Heart left ventricle (tissue), 16 donors: ENCODE results near the gene DTNB. TPM values are rescaled to one million over a fixed set of nuclear protein-coding genes. Genes with fewer than 3 reads are reported as not detected.

Experiments
- ATAC-seq, 4 donors: fragments of 200-7000 bp; cut with Tn5 transposase; one replicate each; pipeline ENCODE4 v1.9.1; 2020 to 2022; ENCODE audit warnings: moderate library complexity in 4 of 4, mild to moderate bottlenecking in 3 of 4, moderate number of reproducible peaks in 1 of 4
- DNase-seq, 5 donors: peaks; one replicate each; pipeline ENCODE4 v3.0.0-alpha.2; 2020
- H3K27ac ChIP-seq, 12 donors: fragments of 200-600 bp; sonication (generic) in 4 of 12; one replicate each; pipeline versions ENCODE4 v1.5.0 to v1.8.0; 2016 to 2022; ENCODE audit warnings: mild to moderate bottlenecking in 2 of 12
- H3K27me3 ChIP-seq, 9 donors: fragments of 200-600 bp; sonication (generic) in 2 of 9; one replicate each; pipeline versions ENCODE4 v1.5.1 to v1.8.0; 2016 to 2022; ENCODE audit warnings: mild to moderate bottlenecking in 3 of 9
- H3K36me3 ChIP-seq, 9 donors: fragments of 200-600 bp; sonication (generic) in 2 of 9; one replicate each; pipeline versions ENCODE4 v1.5.0 to v1.8.0; 2018 to 2022; ENCODE audit warnings: mild to moderate bottlenecking in 2 of 9
- H3K4me1 ChIP-seq, 12 donors: fragments of 200-600 bp; sonication (generic) in 4 of 12; one replicate each; pipeline versions ENCODE4 v1.5.0 to v1.8.0; 2016 to 2022; ENCODE audit warnings: mild to moderate bottlenecking in 3 of 12
- H3K4me3 ChIP-seq, 12 donors: fragments of 200-600 bp; sonication (generic) in 4 of 12; one replicate each; pipeline versions ENCODE4 v1.5.0 to v1.8.0; 2017 to 2022; ENCODE audit warnings: mild to moderate bottlenecking in 9 of 12, moderate library complexity in 4 of 12
- H3K9me3 ChIP-seq, 12 donors: fragments of 200-600 bp; sonication (generic) in 4 of 12; one replicate each; pipeline versions ENCODE4 v1.5.0 to v1.8.0; 2016 to 2022; ENCODE audit warnings: mild to moderate bottlenecking in 1 of 12
- CTCF ChIP-seq, 12 donors: fragments of 200-600 bp; sonication (generic) in 4 of 12; IDR thresholded peaks; one replicate each; pipeline versions ENCODE4 v1.5.0 to v1.8.0; 2018 to 2022; ENCODE audit warnings: antibody characterized with exemption in 12 of 12, mild to moderate bottlenecking in 5 of 12
- POLR2A ChIP-seq, 2 donors: fragments of 450-650 bp; IDR thresholded peaks; one replicate each; pipeline ENCODE4 v1.6.1; 2017; ENCODE audit warnings: antibody characterized with exemption in 2 of 2, mild to moderate bottlenecking in 2 of 2, moderate library complexity in 2 of 2
- WGBS, 4 donors: extraction: QIAGEN DNeasy Blood & Tissue Kit in 2 of 4; methylation state at CpG; one replicate each; pipeline versions ENCODE4 v1.1.5 to v1.1.7; 2013 to 2018; 5-methylcytosine and 5-hydroxymethylcytosine counted together
- intact Hi-C, 10 donors: fragments of 100-400 bp; cut with DNase I; formaldehyde crosslinking; loops; one replicate each; pipeline versions ENCODE4 v1.11.1 to v1.14.2; 2022
- polyA plus RNA-seq, 2 donors: library from polyadenylated mRNA; stranded (reverse); fragments of 200-250 nt; gene quantifications; one replicate each; pipeline ENCODE4 v1.2.3, GENCODE V29; 2013
- total RNA-seq, 9 donors: library from RNA; depleted of rRNA in 2 of 9; stranded (reverse); fragments of >200 nt in 2 of 9; fragmentation: NEBNext Ultra II Directional in 3 of 9; extraction: Animal tissue kit (Norgen Biotek cat#: 25700) in 3 of 9; gene quantifications; one replicate each; pipeline versions ENCODE4 v1.1.0 to v1.2.4, GENCODE V29; 2016 to 2023
- donor health status: ischemic (EF 13 %, LVEDD 7.1; RV severe dilation, severe dysfunction).
- donor health status: healthy with polysubstance abuse.
- donor health status: DM: no; HTN: yes; CAD: no.
- donor health status: DM: no; HTN: no; CAD: no.
- donor health status: ischemic (EF 25% LVEDD 6.9; RV normal size, moderate dysfunction).
- donor health status: ischemic (EF 25% LVEDD 5.7; RV mildly dilated, moderate dysfunction).
- donor health status: healthy.
- donor health status: DM: yes; HTN: yes; CAD: no.
- donor health status: ischemic (EF 35%, LVEDD 5.7; RV mildly dilated, moderate dysfunction).
- donor health status: nonischemic (EF 11% LVEDD 7.7; RV severe dilation, severe dysfunction).
- donor health status: DM: yes; HTN: yes; CAD: no.
- donor health status: PGD.
- donor health status: ischemic (EF 29% LVEDD 5.4; RV normal size, mild dysfunction).
- donor health status: nonischemic (EF 23%, LVEDD 6.1; RV moderate dilation, normal function).

DTNB gene
- total and polyA plus RNA-seq, 11 donors: 2.5 to 17.3 (median 5.6) TPM

- no peak for TF ChIP-seq POLR2A (IDR thresholded peaks at IDR 0.05)
- TF ChIP-seq CTCF (IDR thresholded peaks at IDR 0.05): no peak
- no peak for ATAC-seq
- no peak for DNase-seq
- H3K9me3 ChIP-seq: no peaks in the 10 kb centered on the region
- intact Hi-C loops: no loop called here
- H3K27ac ChIP-seq: peak overlapping the region in 1 of 12 donors; percentile 22
- H3K4me3 ChIP-seq: no peak overlapping the region
- no peaks in the 10 kb centered on the region for H3K27me3 ChIP-seq
- H3K36me3 ChIP-seq: no peaks in the 10 kb centered on the region
- 93 to 98% (median 96%) methylated on average over 5 of the region's 5 CpGs for WGBS, 4 donors
- peaks cover 0 to 35% (median 0%) of the 10 kb centered on the region in 12 donors for H3K4me1 ChIP-seq
Observed at GRCh38 chr2:25561136-25561850, 112.1 kb downstream of the DTNB start.

GRCh38 chr2:25559148-25559547, 114.2 kb downstream of the DTNB start:
- no peak overlapping the region for H3K4me3 ChIP-seq
- no peaks in the 10 kb centered on the region for H3K27me3 ChIP-seq
- intact Hi-C loops: no loop called here
- TF ChIP-seq CTCF (IDR thresholded peaks at IDR 0.05) (no peak), POLR2A (IDR thresholded peaks at IDR 0.05) (no peak)
- DNase-seq (no peak), ATAC-seq (no peak)
- H3K36me3 ChIP-seq: no peaks in the 10 kb centered on the region
- 95 to 97% (median 96%) methylated on average over 10 of the region's 10 CpGs for WGBS, 4 donors
- no peaks in the 10 kb centered on the region for H3K9me3 ChIP-seq
- peaks cover 0 to 32% (median 0%) of the 10 kb centered on the region in 12 donors for H3K4me1 ChIP-seq
- peak overlapping the region in 1 of 12 donors; percentile 81 for H3K27ac ChIP-seq

- no peak for TF ChIP-seq POLR2A (IDR thresholded peaks at IDR 0.05)
- TF ChIP-seq CTCF (IDR thresholded peaks at IDR 0.05): no peak
- Histone ChIP-seq H3K36me3 (no peaks in the 10 kb centered on the region), H3K4me1 (peaks cover 0 to 32% (median 0%) of the 10 kb centered on the region in 12 donors), H3K4me3 (no peak overlapping the region), H3K27ac (peak overlapping the region in 1 of 12 donors; percentile 81), H3K27me3 (no peaks in the 10 kb centered on the region), H3K9me3 (no peaks in the 10 kb centered on the region)
- intact Hi-C loops: no loop called here
- ATAC-seq: peak in 3 of 4 donors; percentile 59 to 75 (median 64)
- 40 to 66% (median 54%) methylated on average over 2 of the region's 2 CpGs for WGBS, 4 donors
- no peak for DNase-seq
Observed at GRCh38 chr2:25558262-25558661, 115.1 kb downstream of the DTNB start.

GRCh38 chr2:25557179-25558036, 116.0 kb downstream of the DTNB start:
- 72 to 82% (median 78%) methylated on average over 6 of the region's 6 CpGs for WGBS, 4 donors

More at GRCh38 chr2:25557179-25558036, 116.0 kb downstream of the DTNB start:
- peak overlapping the region in 1 of 12 donors; percentile 81 for H3K27ac ChIP-seq
- no peak for TF ChIP-seq CTCF (IDR thresholded peaks at IDR 0.05)
- TF ChIP-seq POLR2A (IDR thresholded peaks at IDR 0.05): no peak
- H3K9me3 ChIP-seq: no peaks in the 10 kb centered on the region
- no peak for DNase-seq
- no peaks in the 10 kb centered on the region for H3K27me3 ChIP-seq
- intact Hi-C loops: no loop called here
- peaks cover 0 to 32% (median 0%) of the 10 kb centered on the region in 12 donors for H3K4me1 ChIP-seq
- H3K4me3 ChIP-seq: no peak overlapping the region
- peak in 3 of 4 donors; percentile 33 to 72 (median 51) for ATAC-seq
- H3K36me3 ChIP-seq: no peaks in the 10 kb centered on the region
